Measurements from ENCODE around the gene FSHR. TPM values are rescaled to one million over a fixed set of nuclear protein-coding genes. Genes with fewer than 3 reads are reported as not detected.
A peak's percentile ranks its signal among the peaks of the same experiment; 100 is the strongest.

FSHR gene
- total RNA-seq, 1 donor from 2014 or later: not detected

- no peaks in the 10 kb centered on the region for H3K36me3 ChIP-seq
- H3K4me1 Mint-ChIP-seq: peaks cover 8% of the 10 kb centered on the region
- no peaks in the 10 kb centered on the region for H3F3A ChIP-seq (ENCODE audit: low read depth)
- H4K20me1 ChIP-seq (ENCODE audit: low read depth): no peaks in the 10 kb centered on the region
- H3K36me3 Mint-ChIP-seq: no peaks in the 10 kb centered on the region
- no peaks in the 10 kb centered on the region for H3K9me3 ChIP-seq (ENCODE audit: low read depth)
- H3K27me3 ChIP-seq: no peaks in the 10 kb centered on the region
- H3K79me2 ChIP-seq (ENCODE audit: low read depth): no peaks in the 10 kb centered on the region
- no peaks in the 10 kb centered on the region for H3K9me3 Mint-ChIP-seq
- TF ChIP-seq EZH2 (IDR thresholded peaks at IDR 0.05): no peak
- TF ChIP-seq CTCF (IDR thresholded peaks at IDR 0.05): no peak
- no peak for TF ChIP-seq EZH2phosphoT487 (IDR thresholded peaks at IDR 0.05)
- no peak overlapping the region for H3K27ac Mint-ChIP-seq
- H3K27ac ChIP-seq: no peak overlapping the region
- no peak overlapping the region for H3K9ac ChIP-seq
- peak overlapping the region; percentile 45 for H2AFZ ChIP-seq (replicated peaks)
- no peak for DNase-seq (ENCODE audit: low spot score)
- H3K4me2 ChIP-seq: no peak overlapping the region
- no peaks in the 10 kb centered on the region for H3K4me1 ChIP-seq
- H3K4me3 ChIP-seq: no peak overlapping the region
- peaks cover 3% of the 10 kb centered on the region for H3K27me3 Mint-ChIP-seq (ENCODE audit: insufficient read depth, low read depth)
- H3K4me3 Mint-ChIP-seq: no peak overlapping the region
Observed at GRCh38 chr2:48941908-48942307, 212.4 kb downstream of the FSHR start.

DNA sequence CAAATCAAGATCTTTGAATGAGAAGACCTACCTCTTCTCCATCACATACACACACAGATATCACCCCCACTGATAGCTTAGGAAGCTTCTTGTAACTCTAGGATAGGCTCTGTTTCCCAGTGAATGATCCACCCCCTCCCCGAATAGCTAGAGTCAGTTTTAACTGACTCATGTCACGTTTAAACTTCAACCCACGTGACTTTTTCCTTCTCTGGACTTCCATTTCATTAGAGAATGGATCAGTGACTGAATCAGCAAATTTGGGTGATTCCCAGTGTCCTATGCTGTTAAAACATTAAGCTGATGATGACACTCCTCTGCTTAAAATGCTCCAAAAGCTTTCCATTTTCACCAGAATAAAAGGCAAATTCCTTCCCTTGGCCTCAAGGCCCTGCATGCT lies 212.9 kb downstream of the FSHR start:
- Histone ChIP-seq H3K27me3 (no peaks in the 10 kb centered on the region), H3K9me3 (ENCODE audit: low read depth) (no peaks in the 10 kb centered on the region), H4K20me1 (ENCODE audit: low read depth) (no peaks in the 10 kb centered on the region), H3K4me3 (no peak overlapping the region), H3K9ac (no peak overlapping the region), H3F3A (ENCODE audit: low read depth) (no peaks in the 10 kb centered on the region), H3K27ac (no peak overlapping the region), H3K79me2 (ENCODE audit: low read depth) (no peaks in the 10 kb centered on the region), H3K4me2 (no peak overlapping the region), H3K36me3 (no peaks in the 10 kb centered on the region), H2AFZ (replicated peaks) (peak overlapping the region; percentile 45), H3K4me1 (no peaks in the 10 kb centered on the region)
- Mint-ChIP-seq H3K4me1 (peaks cover 8% of the 10 kb centered on the region), H3K36me3 (no peaks in the 10 kb centered on the region), H3K27ac (no peak overlapping the region), H3K9me3 (no peaks in the 10 kb centered on the region), H3K27me3 (ENCODE audit: insufficient read depth, low read depth) (peaks cover 3% of the 10 kb centered on the region), H3K4me3 (no peak overlapping the region)
- no peak for TF ChIP-seq EZH2phosphoT487 (IDR thresholded peaks at IDR 0.05)
- no peak for TF ChIP-seq EZH2 (IDR thresholded peaks at IDR 0.05)
- TF ChIP-seq CTCF (IDR thresholded peaks at IDR 0.05): no peak
- no peak for DNase-seq (ENCODE audit: low spot score)

DNA sequence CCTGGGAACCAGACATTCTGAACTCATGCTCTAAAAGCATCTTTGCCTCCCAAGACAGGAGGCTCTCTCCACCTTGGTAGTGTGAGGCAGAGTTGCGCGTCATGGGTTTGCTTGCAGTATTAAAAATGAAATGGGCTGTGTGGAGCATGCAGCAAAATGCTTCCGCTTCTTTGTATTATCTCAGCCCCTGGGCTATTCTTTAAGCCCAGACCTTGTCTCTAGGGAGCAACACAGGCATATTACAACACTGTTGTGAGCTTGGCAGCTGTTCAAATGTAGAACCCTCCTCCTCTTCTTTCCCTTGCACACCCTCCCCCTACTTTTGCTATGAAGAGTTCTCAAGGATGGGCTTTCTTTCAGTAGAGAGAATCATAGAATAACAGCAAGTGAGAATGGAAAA lies 213.7 kb downstream of the FSHR start:
- Histone ChIP-seq H3K79me2 (ENCODE audit: low read depth) (no peaks in the 10 kb centered on the region), H3K27ac (no peak overlapping the region), H3K4me3 (no peak overlapping the region), H3K4me1 (no peaks in the 10 kb centered on the region), H3K9ac (no peak overlapping the region), H3K4me2 (no peak overlapping the region), H2AFZ (replicated peaks) (no peak overlapping the region), H3K9me3 (ENCODE audit: low read depth) (no peaks in the 10 kb centered on the region), H3K27me3 (no peaks in the 10 kb centered on the region), H4K20me1 (ENCODE audit: low read depth) (no peaks in the 10 kb centered on the region), H3K36me3 (no peaks in the 10 kb centered on the region), H3F3A (ENCODE audit: low read depth) (no peaks in the 10 kb centered on the region)
- Mint-ChIP-seq H3K4me1 (peaks cover 8% of the 10 kb centered on the region), H3K36me3 (no peaks in the 10 kb centered on the region), H3K4me3 (no peak overlapping the region), H3K27me3 (ENCODE audit: insufficient read depth, low read depth) (peaks cover 3% of the 10 kb centered on the region), H3K27ac (no peak overlapping the region), H3K9me3 (no peaks in the 10 kb centered on the region)
- no peak for DNase-seq (ENCODE audit: low spot score)
- no peak for TF ChIP-seq CTCF (IDR thresholded peaks at IDR 0.05)
- TF ChIP-seq EZH2phosphoT487 (IDR thresholded peaks at IDR 0.05): no peak
- TF ChIP-seq EZH2 (IDR thresholded peaks at IDR 0.05): no peak
